Measurements from ENCODE around the gene S1PR3.

DNA sequence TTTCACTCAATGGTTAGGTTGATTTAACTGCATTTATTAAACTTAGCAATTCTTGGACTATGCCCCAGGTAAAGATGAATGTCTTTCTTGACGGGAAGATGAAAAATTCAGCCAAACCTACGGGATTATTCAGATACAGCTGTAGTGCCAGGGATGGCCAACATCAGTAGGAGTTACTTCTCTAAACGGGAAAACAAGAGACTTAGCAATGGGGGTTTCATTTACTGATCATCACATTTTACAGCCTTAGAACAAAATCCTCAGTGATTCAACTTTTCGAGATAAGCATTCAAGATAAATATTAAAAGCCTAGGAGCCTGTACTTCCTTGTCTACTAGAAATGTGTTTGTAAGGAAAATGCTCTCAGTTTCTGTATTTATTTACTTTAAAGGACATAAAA is 46.1 kb downstream of the S1PR3 start:
- no peak for TF ChIP-seq EZH2 (IDR thresholded peaks at IDR 0.05; ENCODE audit: low read length, missing control alignments)
- TF ChIP-seq, protein P1, sequence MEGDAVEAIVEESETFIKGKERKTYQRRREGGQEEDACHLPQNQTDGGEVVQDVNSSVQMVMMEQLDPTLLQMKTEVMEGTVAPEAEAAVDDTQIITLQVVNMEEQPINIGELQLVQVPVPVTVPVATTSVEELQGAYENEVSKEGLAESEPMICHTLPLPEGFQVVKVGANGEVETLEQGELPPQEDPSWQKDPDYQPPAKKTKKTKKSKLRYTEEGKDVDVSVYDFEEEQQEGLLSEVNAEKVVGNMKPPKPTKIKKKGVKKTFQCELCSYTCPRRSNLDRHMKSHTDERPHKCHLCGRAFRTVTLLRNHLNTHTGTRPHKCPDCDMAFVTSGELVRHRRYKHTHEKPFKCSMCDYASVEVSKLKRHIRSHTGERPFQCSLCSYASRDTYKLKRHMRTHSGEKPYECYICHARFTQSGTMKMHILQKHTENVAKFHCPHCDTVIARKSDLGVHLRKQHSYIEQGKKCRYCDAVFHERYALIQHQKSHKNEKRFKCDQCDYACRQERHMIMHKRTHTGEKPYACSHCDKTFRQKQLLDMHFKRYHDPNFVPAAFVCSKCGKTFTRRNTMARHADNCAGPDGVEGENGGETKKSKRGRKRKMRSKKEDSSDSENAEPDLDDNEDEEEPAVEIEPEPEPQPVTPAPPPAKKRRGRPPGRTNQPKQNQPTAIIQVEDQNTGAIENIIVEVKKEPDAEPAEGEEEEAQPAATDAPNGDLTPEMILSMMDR (conservative IDR thresholded peaks at IDR 0.05 in 1 of 2, IDR thresholded peaks at IDR 0.05 in 1 of 2; ENCODE audit: low read depth in 1 of 2, low read length in 2 of 2), result no peak
